ENCODE measurements around the gene CCDC127.

- TF ChIP-seq CTCF (IDR thresholded peaks at IDR 0.05) (no peak), EZH2 (IDR thresholded peaks at IDR 0.05; ENCODE audit: borderline replicate concordance, insufficient read depth, low read depth, low read length, poor library complexity, severe bottlenecking) (no peak)
Observed at GRCh38 chr5:160921-161802, 56.8 kb downstream of the CCDC127 start.
